HCT116 (cell line): ENCODE measurements around the gene GLIPR1. TPM values are rescaled to one million over a fixed set of nuclear protein-coding genes. Genes with fewer than 3 reads are reported as not detected.

ENCODE experiments used
- ATAC-seq: fragments of 200-7000 bp; cut with Tn5 transposase; 2 replicates; pipeline ENCODE4 v1.9.1; 2020; ENCODE audit warnings: mild to moderate bottlenecking, moderate library complexity
- BruUV-seq: library from RNA; stranded (reverse); fragments of 400-500 nt; replicated peaks from 2 replicates; lab custom pipeline; 2021; lab: Mats Ljungman, UMichigan
- CTCF ChIA-PET: fragments of 300-600 bp; sonication (Branson Sonifier 250); formaldehyde crosslinking; loops from one replicate; lab custom pipeline; 2021; ENCODE audit warnings: antibody characterized with exemption; lab: Charles Lee
- POLR2A ChIA-PET: fragments of 300-600, 350-600 bp; sonication (Branson Sonifier 250); formaldehyde crosslinking; loops from one replicate; lab custom pipeline; 2021; ENCODE audit warnings: antibody characterized with exemption; lab: Charles Lee
- RAD21 ChIA-PET, 2 experiments: fragments of 300-600 bp; sonication (Branson Sonifier 250); formaldehyde crosslinking; loops; one replicate each; lab custom pipeline; 2023; ENCODE audit warnings: low total read pairs in 2 of 2; ENCODE audit not compliant: uncharacterized antibody in 2 of 2, unreplicated experiment in 2 of 2, low non-redundant PET in 1 of 2; lab: Charles Lee
- DNase-seq: peaks from one replicate; pipeline ENCODE4 v3.0.0-alpha.2; 2010; ENCODE audit warnings: low read depth, low spot score
- H2AFZ ChIP-seq: fragments of 200-600 bp; shearing (Covaris generic), sonication (generic); 2 replicates; pipeline ENCODE4 v1.6.1; 2017; ENCODE audit warnings: low read depth, mixed run types, mixed read lengths, antibody characterized with exemption, low read length; ENCODE audit not compliant: poor library complexity, severe bottlenecking
- H3K27ac ChIP-seq: 2 replicates; pipeline ENCODE4 v1.5.1; 2012; ENCODE audit warnings: low read depth, low read length
- H3K27me3 ChIP-seq: fragments of 200-600 bp; sonication (generic); 2 replicates; pipeline ENCODE4 v1.6.1; 2016; ENCODE audit warnings: mixed run types, low read length, mixed read lengths; ENCODE audit not compliant: insufficient read depth
- H3K36me3 ChIP-seq, 2 experiments: fragments of 200-500 bp in 1 of 2; fragments of 200-600 bp in 1 of 2; sonication (Bioruptor generic) in 1 of 2; sonication (generic) in 1 of 2; 2 replicates each; pipeline versions ENCODE4 v1.5.1 to v1.6.1; 2014 to 2016; ENCODE audit warnings: low read length in 2 of 2, inconsistent platforms in 1 of 2, mixed read lengths in 1 of 2, mixed run types in 1 of 2; ENCODE audit not compliant: insufficient read depth in 2 of 2, control insufficient read depth in 1 of 2
- H3K4me1 ChIP-seq, 2 experiments: fragments of 200-600 bp in 1 of 2; sonication (generic) in 1 of 2; 2 replicates each; pipeline versions ENCODE4 v1.5.1 to v1.6.1; 2012 to 2017; ENCODE audit warnings: low read length in 2 of 2, inconsistent platforms in 1 of 2, mild to moderate bottlenecking in 1 of 2, mixed read lengths in 1 of 2, mixed run types in 1 of 2, moderate library complexity in 1 of 2; ENCODE audit not compliant: insufficient read depth in 2 of 2, control insufficient read depth in 1 of 2
- H3K4me2 ChIP-seq: fragments of 200-600 bp; sonication (generic); 2 replicates; pipeline ENCODE4 v1.6.1; 2017; ENCODE audit warnings: mixed run types, low read length, mixed read lengths
- H3K4me3 ChIP-seq, 2 experiments: fragments of 200-600 bp in 1 of 2; sonication (generic) in 1 of 2; replicated peaks in 1 of 2; 2 replicates each; pipeline ENCODE4 v1.5.1; 2011 to 2016; ENCODE audit warnings: low read length in 2 of 2, control low read depth in 1 of 2, low read depth in 1 of 2, mild to moderate bottlenecking in 1 of 2, mixed read lengths in 1 of 2, mixed run types in 1 of 2
- H3K79me2 ChIP-seq: fragments of 200-600 bp; sonication (generic); 2 replicates; pipeline ENCODE4 v1.6.1; 2017; ENCODE audit warnings: mild to moderate bottlenecking, mixed run types, low read length, moderate library complexity, mixed read lengths; ENCODE audit not compliant: insufficient read depth
- H3K9ac ChIP-seq: fragments of 200-600 bp; sonication (generic); 2 replicates; pipeline ENCODE4 v1.6.1; 2016; ENCODE audit warnings: low read length, mixed read lengths
- H3K9me2 ChIP-seq: fragments of 200-600 bp; sonication (generic), shearing (Covaris generic); 2 replicates; pipeline ENCODE4 v1.6.1; 2017; ENCODE audit warnings: mixed run types, mild to moderate bottlenecking, moderate library complexity; ENCODE audit not compliant: insufficient read depth
- H3K9me3 ChIP-seq, 2 experiments: fragments of 200-500 bp in 1 of 2; fragments of 200-600 bp in 1 of 2; sonication (Bioruptor generic) in 1 of 2; sonication (generic) in 1 of 2; 2 replicates each; pipeline ENCODE4 v1.6.1; 2014 to 2017; ENCODE audit warnings: low read length in 2 of 2, mixed read lengths in 2 of 2, inconsistent platforms in 1 of 2, low read depth in 1 of 2, mild to moderate bottlenecking in 1 of 2, mixed run types in 1 of 2, moderate library complexity in 1 of 2; ENCODE audit not compliant: control insufficient read depth in 1 of 2, insufficient read depth in 1 of 2
- H4K20me1 ChIP-seq: fragments of 200-600 bp; sonication (generic), shearing (Covaris generic); 2 replicates; pipeline ENCODE4 v1.6.1; 2017; ENCODE audit warnings: mixed run types, mild to moderate bottlenecking, moderate library complexity; ENCODE audit not compliant: insufficient read depth
- ATF3 ChIP-seq: IDR thresholded peaks from 2 replicates; pipeline ENCODE4 v1.6.1; 2012
- CBX3 ChIP-seq: IDR thresholded peaks from 2 replicates; pipeline ENCODE4 v1.6.1; 2012; ENCODE audit warnings: low read depth
- CTCF ChIP-seq, 3 experiments: fragments of 200-600 bp in 1 of 3; sonication (generic) in 1 of 3; IDR thresholded peaks in 2 of 3; conservative IDR thresholded peaks in 1 of 3; 2 replicates each; pipeline ENCODE4 v1.5.1; 2012 to 2017; ENCODE audit warnings: low read depth in 2 of 3, low read length in 2 of 3, antibody characterized with exemption in 1 of 3, borderline replicate concordance in 1 of 3, control low read depth in 1 of 3, mild to moderate bottlenecking in 1 of 3, mixed read lengths in 1 of 3, mixed run types in 1 of 3, moderate library complexity in 1 of 3; ENCODE audit not compliant: insufficient read depth in 1 of 3
- EGR1 ChIP-seq: IDR thresholded peaks from 2 replicates; pipeline ENCODE4 v1.6.1; 2012; ENCODE audit warnings: low read depth
- ELF1 ChIP-seq: IDR thresholded peaks from 2 replicates; pipeline ENCODE4 v1.6.1; 2012; ENCODE audit warnings: low read depth, borderline replicate concordance
- EZH2 ChIP-seq: fragments of 200-600 bp; sonication (generic); IDR thresholded peaks from 2 replicates; pipeline ENCODE4 v1.6.1; 2017; ENCODE audit warnings: antibody characterized with exemption, mixed run types
- EZH2phosphoT487 ChIP-seq: fragments of 200-600 bp; IDR thresholded peaks from 2 replicates; pipeline ENCODE4 v1.6.1; 2018; ENCODE audit warnings: antibody characterized with exemption, borderline replicate concordance
- FOSL1 ChIP-seq: IDR thresholded peaks from 2 replicates; pipeline ENCODE4 v1.6.1; 2012; ENCODE audit warnings: low read depth
- MAX ChIP-seq: IDR thresholded peaks from 2 replicates; pipeline ENCODE4 v1.6.1; 2012
- POLR2A ChIP-seq: IDR thresholded peaks from 2 replicates; pipeline ENCODE4 v1.7.0; 2011; ENCODE audit warnings: borderline replicate concordance; ENCODE audit not compliant: insufficient read depth, insufficient read length; ENCODE audit errors: extremely low read depth
- POLR2AphosphoS5 ChIP-seq: IDR thresholded peaks from 2 replicates; pipeline ENCODE4 v1.6.1; 2011; ENCODE audit warnings: mild to moderate bottlenecking, low read depth, low read length, moderate library complexity
- RAD21 ChIP-seq: IDR thresholded peaks from 2 replicates; pipeline ENCODE4 v1.6.1; 2012; ENCODE audit warnings: low read depth, mild to moderate bottlenecking
- SIN3A ChIP-seq: IDR thresholded peaks from 2 replicates; pipeline ENCODE4 v1.6.1; 2012; ENCODE audit warnings: low read depth
- SRF ChIP-seq: IDR thresholded peaks from 2 replicates; pipeline ENCODE4 v1.6.1; 2012; ENCODE audit warnings: low read depth
- TCF7L2 ChIP-seq: IDR thresholded peaks from 2 replicates; pipeline ENCODE4 v1.7.0; 2011; ENCODE audit warnings: borderline replicate concordance, inconsistent platforms; ENCODE audit not compliant: insufficient read depth, insufficient read length; ENCODE audit errors: extremely low read depth
- YY1 ChIP-seq: IDR thresholded peaks from 2 replicates; pipeline ENCODE4 v1.6.1; 2011; ENCODE audit warnings: low read length, low read depth, moderate library complexity, mild to moderate bottlenecking; ENCODE audit not compliant: insufficient replicate concordance; ENCODE audit errors: extremely low read depth
- ZFX ChIP-seq: fragments of 450-650 bp; IDR thresholded peaks from 2 replicates; pipeline ENCODE4 v1.6.1; 2017
- ZNF274 ChIP-seq: fragments of 200-500 bp; sonication (Bioruptor generic); IDR thresholded peaks from 2 replicates; pipeline ENCODE4 v1.6.1; 2014; ENCODE audit warnings: mild to moderate bottlenecking, low read depth, low read length, inconsistent platforms
- intact Hi-C: fragments of 100-400 bp; cut with micrococcal nuclease; formaldehyde crosslinking; loops from 2 replicates; pipeline ENCODE4 v1.10.0; 2022
- total RNA-seq: library from RNA; stranded (reverse); gene quantifications from one replicate; pipeline ENCODE4 v1.2.1, GENCODE V29; 2021; ENCODE audit not compliant: unreplicated experiment

The GLIPR1 gene
- total RNA-seq, 1 experiment from 2014 or later: 0.39 TPM

GRCh38 chr12:75439048-75439447 lies 41.5 kb upstream of the GLIPR1 start:
- intact Hi-C loops: no loop called here
- POLR2A ChIA-PET: no interaction called here

GRCh38 chr12:75439930-75440329 lies 40.6 kb upstream of the GLIPR1 start:
- BruUV-seq: no TSS peak
- no peak overlapping the region for H3K4me2 ChIP-seq
- H3K27me3 ChIP-seq: no peaks in the 10 kb centered on the region
- TF ChIP-seq TCF7L2 (no peak), CTCF (IDR thresholded peaks at IDR 0.05 in 2 of 3, conservative IDR thresholded peaks at IDR 0.05 in 1 of 3; ENCODE audit: borderline replicate concordance in 1 of 3, insufficient read depth in 1 of 3, low read depth in 2 of 3, low read length in 2 of 3) (no peak), EGR1 (no peak), FOSL1 (no peak), SIN3A (no peak), RAD21 (no peak), ZFX (no peak), EZH2phosphoT487 (no peak), ZNF274 (no peak), YY1 (no peak), POLR2AphosphoS5 (no peak)
- TF ChIP-seq, all 23 proteins: peak for 0
- Histone ChIP-seq H3K9me3 (peaks cover 0 to 10% of the 10 kb centered on the region in 2 experiments; a peak in 2 of 4 replicates), H3K4me3 (no peak overlapping the region), H3K9ac (no peak overlapping the region), H2AFZ (no peak overlapping the region), H3K4me1 (peaks cover 0 to 6% of the 10 kb centered on the region in 2 experiments; a peak in 2 of 4 replicates), H3K79me2 (no peaks in the 10 kb centered on the region), H3K27ac (no peak overlapping the region), H3K36me3 (no peaks in the 10 kb centered on the region), H3K9me2 (no peaks in the 10 kb centered on the region), H4K20me1 (no peaks in the 10 kb centered on the region)
- POLR2A ChIA-PET: no interaction called here
- no peak for ATAC-seq
- intact Hi-C loops: no loop called here
- DNase-seq: no peak
- CTCF ChIA-PET: no interaction called here
- RAD21 ChIA-PET: no interaction called here

More at GRCh38 chr12:75439048-75439447, 41.5 kb upstream of the GLIPR1 start:
- H3K9ac ChIP-seq: no peak overlapping the region
- no peak overlapping the region for H3K27ac ChIP-seq
- no peak overlapping the region for H2AFZ ChIP-seq
- H3K9me2 ChIP-seq: no peaks in the 10 kb centered on the region
- H3K9me3 ChIP-seq: peaks cover 0 to 12% of the 10 kb centered on the region in 2 experiments; a peak in 2 of 4 replicates
- BruUV-seq: no TSS peak
- no peaks in the 10 kb centered on the region for H3K27me3 ChIP-seq
- CTCF ChIA-PET: no interaction called here
- DNase-seq: no peak
- no peak for TF ChIP-seq POLR2AphosphoS5
- TF ChIP-seq ELF1: no peak
- TF ChIP-seq CBX3: no peak
- TF ChIP-seq EZH2: no peak
- no peak for TF ChIP-seq SRF
- no peak for TF ChIP-seq ATF3
- no peak for TF ChIP-seq POLR2A
- no peak for TF ChIP-seq MAX
- TF ChIP-seq RAD21: no peak
- no peak for TF ChIP-seq EGR1
- TF ChIP-seq TCF7L2: no peak
- H3K4me3 ChIP-seq: no peak overlapping the region
- H3K36me3 ChIP-seq: no peaks in the 10 kb centered on the region
- no peaks in the 10 kb centered on the region for H4K20me1 ChIP-seq
- H3K79me2 ChIP-seq: no peaks in the 10 kb centered on the region
- RAD21 ChIA-PET: no interaction called here
- no peak for ATAC-seq
- no peaks in the 10 kb centered on the region; a peak in 1 of 4 replicates for H3K4me1 ChIP-seq
- H3K4me2 ChIP-seq: no peak overlapping the region
